ENCODE data around the gene GASK1A. TPM values are rescaled to one million over a fixed set of nuclear protein-coding genes. Genes with fewer than 3 reads are reported as not detected.

GASK1A gene
- total RNA-seq, 1 experiment from 2014 or later = 5.4 TPM

- Histone ChIP-seq H3K27ac (ENCODE audit: insufficient read length, low read depth, low read length) (no peak overlapping the region), H2AFZ (ENCODE audit: low read length) (no peak overlapping the region), H3K27me3 (ENCODE audit: insufficient read depth, low read length) (no peaks in the 10 kb centered on the region), H2BK5ac (ENCODE audit: insufficient read length, low read length) (no peak overlapping the region), H4K20me1 (ENCODE audit: control insufficient read depth, insufficient read depth, insufficient read length) (no peaks in the 10 kb centered on the region), H3T11ph (ENCODE audit: low read length) (no peak overlapping the region), H2BK15ac (ENCODE audit: low read depth, low read length) (no peak overlapping the region), H2BK12ac (ENCODE audit: insufficient read length, low read depth, low read length) (no peak overlapping the region), H3K4me1 (ENCODE audit: insufficient read depth, low read length) (no peaks in the 10 kb centered on the region), H2AK5ac (ENCODE audit: insufficient read length, low read length) (no peak overlapping the region), H3K14ac (ENCODE audit: insufficient read depth, low read length) (no peak overlapping the region), H3K23ac (ENCODE audit: insufficient read length, low read depth, low read length) (no peak overlapping the region), H3K56ac (ENCODE audit: insufficient read length, low read depth, low read length) (no peak overlapping the region), H3K23me2 (ENCODE audit: insufficient read length, low read depth, low read length, poor library complexity, severe bottlenecking) (no peaks in the 10 kb centered on the region), H3K4ac (ENCODE audit: low read depth, low read length) (no peak overlapping the region), H2BK120ac (ENCODE audit: low read depth, low read length, poor library complexity, severe bottlenecking) (no peak overlapping the region), H4K8ac (replicated peaks; ENCODE audit: insufficient read length, low read depth, low read length) (no peak overlapping the region), H3K4me2 (ENCODE audit: insufficient read depth, insufficient read length, low read length) (no peak overlapping the region), H3K18ac (ENCODE audit: insufficient read length, low read depth, low read length) (no peak overlapping the region), H2BK20ac (ENCODE audit: low read depth, low read length, poor library complexity, severe bottlenecking) (no peak overlapping the region), H4K5ac (ENCODE audit: insufficient read length, low read depth, low read length) (no peak overlapping the region), H3K9ac (ENCODE audit: extremely low read depth, insufficient read length, low read length) (no peak overlapping the region), H3K79me2 (ENCODE audit: insufficient read depth, low read length) (no peaks in the 10 kb centered on the region), H4K91ac (ENCODE audit: insufficient read length, low read depth, low read length) (no peak overlapping the region), H3K79me1 (ENCODE audit: insufficient read depth, low read depth, low read length, poor library complexity, severe bottlenecking) (no peaks in the 10 kb centered on the region), H3K9me3 (ENCODE audit: control insufficient read depth, low read depth, low read length) (no peaks in the 10 kb centered on the region)
- no peak overlapping the region for H3K27ac Mint-ChIP-seq
- H3K4me3 Mint-ChIP-seq = no peak overlapping the region
- H3K9me3 Mint-ChIP-seq = no peaks in the 10 kb centered on the region
- no CpG with 5 or more reads among the region's 3 CpGs for WGBS (ENCODE audit: extremely low coverage, insufficient read length, low lambda C conversion rate)
- TF ChIP-seq CTCF (conservative IDR thresholded peaks at IDR 0.05) = no peak
- no peaks in the 10 kb centered on the region; a peak in 1 of 7 replicates for H3K36me3 Mint-ChIP-seq (ENCODE audit: insufficient read depth in 1 of 3, low read depth in 3 of 3)
- DNase-seq = no peak
- H3K4me1 Mint-ChIP-seq = peaks cover 7 to 19% of the 10 kb centered on the region in 2 experiments
- H3K27me3 Mint-ChIP-seq (ENCODE audit: low read depth) = no peaks in the 10 kb centered on the region; the same call in none of the 2 replicates
These were observed 26.1 kb downstream of the GASK1A start for GRCh38 chr3:43005253-43005652.

All from H9 (cell line).